HepG2 (cell line): ENCODE results near the gene FBXL13. TPM values are rescaled to one million over a fixed set of nuclear protein-coding genes. Genes with fewer than 3 reads are reported as not detected.

Experiments used
- ATAC-seq: fragments of 200-7000 bp; cut with Tn5 transposase; 3 replicates; pipeline ENCODE4 v1.9.1; 2020; ENCODE audit warnings: mild to moderate bottlenecking, moderate library complexity
- BruUV-seq: library from RNA; stranded (reverse); fragments of 400-500 nt; replicated peaks from 2 replicates; lab custom pipeline; 2021; lab: Mats Ljungman, UMichigan
- CTCF ChIA-PET: fragments of 300-600 bp; formaldehyde crosslinking; extraction: SDS; loops from one replicate; lab custom pipeline; 2021; ENCODE audit warnings: low total read pairs, inconsistent platforms, low intra/inter-chr PET ratio; lab: Yijun Ruan, JAX
- POLR2A ChIA-PET: fragments of 350-600 bp; sonication (Branson Sonifier 250); formaldehyde crosslinking; loops from one replicate; lab custom pipeline; 2020; ENCODE audit warnings: antibody characterized with exemption, inconsistent platforms; lab: Yijun Ruan, JAX
- DNase-seq: peaks from one replicate; pipeline ENCODE4 v3.0.0-alpha.2; 2015; ENCODE audit warnings: low spot score
- FAIRE-seq: peaks from 3 replicates; lab custom pipeline; 2011; peaks lifted over from hg19 to GRCh38; lab: Jason Lieb, UNC
- H2AFZ ChIP-seq: one replicate; pipeline ENCODE4 v1.6.1; 2011; ENCODE audit warnings: low read length, inconsistent platforms
- H3K27ac ChIP-seq: fragments of 300-600 bp; 3 replicates; pipeline ENCODE4 v1.8.0; 2011; ENCODE audit warnings: mixed run types, mild to moderate bottlenecking, mixed read lengths, low read length, inconsistent platforms; ENCODE audit not compliant: insufficient read depth; ENCODE audit errors: extremely low read length
- H3K27me3 ChIP-seq, 2 experiments: fragments of 200-600 bp in 1 of 2; 2 replicates in 1 of 2; 3 replicates in 1 of 2; pipeline versions ENCODE4 v1.6.0 to v1.8.0; 2011; ENCODE audit warnings: low read length in 2 of 2, mild to moderate bottlenecking in 2 of 2, moderate library complexity in 2 of 2, inconsistent platforms in 1 of 2; ENCODE audit not compliant: insufficient read depth in 2 of 2, control insufficient read depth in 1 of 2
- H3K36me3 ChIP-seq, 2 experiments: fragments of 200-600 bp in 1 of 2; replicated peaks in 1 of 2; 2 replicates in 1 of 2; 3 replicates in 1 of 2; pipeline versions ENCODE4 v1.5.1 to v1.8.0; 2011; ENCODE audit warnings: low read length in 2 of 2, inconsistent platforms in 1 of 2; ENCODE audit not compliant: insufficient read depth in 2 of 2, control insufficient read depth in 1 of 2
- H3K4me1 ChIP-seq: 2 replicates; pipeline ENCODE4 v1.5.1; 2012; ENCODE audit warnings: low read length, inconsistent platforms; ENCODE audit not compliant: insufficient read depth
- H3K4me2 ChIP-seq: 2 replicates; pipeline ENCODE4 v1.6.0; 2011; ENCODE audit warnings: low read depth, low read length, inconsistent platforms
- H3K4me3 ChIP-seq, 3 experiments: fragments of 200-600 bp in 1 of 3; sonication (generic), shearing (Covaris generic) in 1 of 3; replicated peaks in 1 of 3; 2 replicates each; pipeline ENCODE4 v1.5.1; 2011 to 2016; ENCODE audit warnings: low read length in 3 of 3, inconsistent platforms in 2 of 3, low read depth in 2 of 3, mild to moderate bottlenecking in 2 of 3, control low read depth in 1 of 3, mixed read lengths in 1 of 3; ENCODE audit not compliant: insufficient read depth in 1 of 3
- H3K79me2 ChIP-seq: one replicate; pipeline ENCODE4 v1.6.1; 2011; ENCODE audit warnings: low read length, inconsistent platforms; ENCODE audit not compliant: insufficient read depth
- H3K9ac ChIP-seq: 2 replicates; pipeline ENCODE4 v1.6.0; 2011; ENCODE audit warnings: mild to moderate bottlenecking, low read depth, low read length, inconsistent platforms; ENCODE audit not compliant: insufficient read depth
- H3K9me3 ChIP-seq: 2 replicates; pipeline ENCODE4 v1.5.1; 2012; ENCODE audit warnings: mild to moderate bottlenecking, low read length
- H4K20me1 ChIP-seq: 2 replicates; pipeline ENCODE4 v1.6.0; 2011; ENCODE audit warnings: inconsistent platforms, mild to moderate bottlenecking, low read length, moderate library complexity; ENCODE audit not compliant: insufficient read depth
- ARNT2 ChIP-seq: sonication (generic); formaldehyde crosslinking; IDR thresholded peaks from 2 replicates; pipeline ENCODE4 v1.8.0; 2022; ENCODE audit warnings: mild to moderate bottlenecking, low read depth, missing genetic modification reagents, moderate library complexity
- ARNTL ChIP-seq: sonication (generic); formaldehyde crosslinking; IDR thresholded peaks from 2 replicates; pipeline ENCODE4 v1.4.0; 2020; ENCODE audit warnings: mild to moderate bottlenecking, missing genetic modification reagents
- BORCS8-MEF2B ChIP-seq: sonication (generic); formaldehyde crosslinking; IDR thresholded peaks from 2 replicates; pipeline ENCODE4 v1.8.0; 2022; ENCODE audit warnings: mild to moderate bottlenecking, missing genetic modification reagents
- HNRNPLL ChIP-seq: fragments of 200-400 bp; formaldehyde crosslinking; IDR thresholded peaks from 2 replicates; pipeline ENCODE4 v1.6.1; 2017; ENCODE audit warnings: mild to moderate bottlenecking, low read depth, low read length; ENCODE audit not compliant: poor library complexity, severe bottlenecking
- IKZF1 ChIP-seq: fragments of 450-650 bp; IDR thresholded peaks from 2 replicates; pipeline ENCODE4 v1.7.1; 2016
- ISX ChIP-seq: sonication (generic); formaldehyde crosslinking; conservative IDR thresholded peaks from 2 replicates; pipeline ENCODE4 v1.5.0; 2020; ENCODE audit warnings: missing genetic modification reagents
- KDM5B ChIP-seq: sonication (generic); formaldehyde crosslinking; IDR thresholded peaks from 2 replicates; pipeline ENCODE4 v1.4.0; 2020; ENCODE audit warnings: missing genetic modification reagents, mild to moderate bottlenecking, borderline replicate concordance
- MAFG ChIP-seq: sonication (generic); formaldehyde crosslinking; IDR thresholded peaks from 2 replicates; pipeline ENCODE4 v1.5.1; 2020; ENCODE audit warnings: mild to moderate bottlenecking, missing genetic modification reagents
- REST ChIP-seq, 2 experiments: IDR thresholded peaks; 2 replicates each; pipeline ENCODE4 v1.6.1; 2011 to 2012; ENCODE audit warnings: low read length in 2 of 2, borderline replicate concordance in 1 of 2, low read depth in 1 of 2, mild to moderate bottlenecking in 1 of 2, moderate library complexity in 1 of 2
- SMAD9 ChIP-seq: sonication (generic); formaldehyde crosslinking; IDR thresholded peaks from 2 replicates; pipeline ENCODE4 v1.5.1; 2020; ENCODE audit warnings: mild to moderate bottlenecking, missing genetic modification reagents
- ZUFSP ChIP-seq: sonication (generic); formaldehyde crosslinking; IDR thresholded peaks from 2 replicates; pipeline ENCODE4 v1.9.0; 2021; ENCODE audit warnings: missing genetic modification reagents, mild to moderate bottlenecking, borderline replicate concordance
- WGBS: methylation state at CpG from one replicate; pipeline ENCODE4 v1.1.6; 2017; ENCODE audit warnings: low lambda C conversion rate; 5-methylcytosine and 5-hydroxymethylcytosine counted together
- in situ Hi-C: cut with HindIII; loops from 2 replicates; pipeline ENCODE4 v1.10.0; 2017; ENCODE audit warnings: low pct_unique_long_range_greater_than_20kb; ENCODE audit not compliant: extremely low pct_ligation_motif_present
- intact Hi-C: fragments of 100-400 bp; cut with micrococcal nuclease; formaldehyde crosslinking; loops from one replicate; pipeline ENCODE4 v1.10.0; 2022; ENCODE audit not compliant: unreplicated experiment
- polyA plus RNA-seq, 8 experiments: library from polyadenylated mRNA; depleted of rRNA in 3 of 8; stranded (reverse) in 7 of 8; unstranded in 1 of 8; fragments of >200 nt; fragmentation: Illumina TruSeq in 4 of 8; extraction: Trizol in 4 of 8; gene quantifications; 2 replicates each; pipeline versions ENCODE4 v1.2.1 to v1.2.3, GENCODE V29; 2011 to 2016; ENCODE audit warnings: low read depth in 4 of 8, missing spikeins in 1 of 8, mixed read lengths in 1 of 8; ENCODE audit not compliant: insufficient read depth in 1 of 8
- total RNA-seq, 5 experiments: library from RNA; depleted of rRNA; stranded (reverse); fragments of >200 nt; fragmentation: Illumina TruSeq; extraction: Trizol; gene quantifications; 2 replicates each; pipeline ENCODE4 v1.2.3, GENCODE V29; 2016; ENCODE audit warnings: low read depth in 1 of 5

Gene FBXL13
- total and polyA plus RNA-seq, 2 of the 13 experiments (the other 11 are each of a cell fraction or from before 2014, with no cell fraction given), result 0.24 to 0.77 TPM

- CTCF ChIA-PET, result no interaction called here
- H2AFZ ChIP-seq, result no peak overlapping the region
- no peak for TF ChIP-seq MAFG
- TF ChIP-seq KDM5B (CRISPR knock-in tag), result no peak
- no peak for TF ChIP-seq ZUFSP (CRISPR knock-in tag)
- no peak for TF ChIP-seq ARNTL
- TF ChIP-seq HNRNPLL, result no peak
- TF ChIP-seq IKZF1, result no peak
- TF ChIP-seq SMAD9 (CRISPR knock-in tag), result no peak
- no peak for TF ChIP-seq ARNT2
- no peak for TF ChIP-seq ISX (CRISPR knock-in tag)
- TF ChIP-seq BORCS8-MEF2B (CRISPR knock-in tag), result no peak
- TF ChIP-seq REST (IDR thresholded peaks at IDR 0.05; ENCODE audit: borderline replicate concordance in 1 of 2, low read depth in 1 of 2, low read length in 2 of 2), result no peak
- H3K4me2 ChIP-seq, result no peak overlapping the region
- H3K27ac ChIP-seq, result no peak overlapping the region
- no peaks in the 10 kb centered on the region for H4K20me1 ChIP-seq
- no peaks in the 10 kb centered on the region for H3K9me3 ChIP-seq
- H3K4me1 ChIP-seq, result peaks cover 6% of the 10 kb centered on the region
- H3K79me2 ChIP-seq, result no peaks in the 10 kb centered on the region
- POLR2A ChIA-PET, result no interaction called here
- WGBS, result 100% methylated on average over 1 of the region's 1 CpG
- DNase-seq (no peak), FAIRE-seq (no peak), ATAC-seq (no peak)
- H3K9ac ChIP-seq, result no peak overlapping the region
- intact Hi-C loops (no loop called here), in situ Hi-C loops (no loop called here)
- no peak overlapping the region for H3K4me3 ChIP-seq
- peaks cover 1 to 8% of the 10 kb centered on the region in 2 experiments; a peak in 2 of 5 replicates for H3K36me3 ChIP-seq
- no TSS peak for BruUV-seq
- no peaks in the 10 kb centered on the region for H3K27me3 ChIP-seq
Observed at GRCh38 chr7:102832674-102833073, 241.9 kb downstream of the FBXL13 start.
